ENCODE data around the gene SLC8A1. TPM values are rescaled to one million over a fixed set of nuclear protein-coding genes. Genes with fewer than 3 reads are reported as not detected.

Gene SLC8A1
- total RNA-seq, 1 experiment from 2014 or later = 1.7 TPM

DNA sequence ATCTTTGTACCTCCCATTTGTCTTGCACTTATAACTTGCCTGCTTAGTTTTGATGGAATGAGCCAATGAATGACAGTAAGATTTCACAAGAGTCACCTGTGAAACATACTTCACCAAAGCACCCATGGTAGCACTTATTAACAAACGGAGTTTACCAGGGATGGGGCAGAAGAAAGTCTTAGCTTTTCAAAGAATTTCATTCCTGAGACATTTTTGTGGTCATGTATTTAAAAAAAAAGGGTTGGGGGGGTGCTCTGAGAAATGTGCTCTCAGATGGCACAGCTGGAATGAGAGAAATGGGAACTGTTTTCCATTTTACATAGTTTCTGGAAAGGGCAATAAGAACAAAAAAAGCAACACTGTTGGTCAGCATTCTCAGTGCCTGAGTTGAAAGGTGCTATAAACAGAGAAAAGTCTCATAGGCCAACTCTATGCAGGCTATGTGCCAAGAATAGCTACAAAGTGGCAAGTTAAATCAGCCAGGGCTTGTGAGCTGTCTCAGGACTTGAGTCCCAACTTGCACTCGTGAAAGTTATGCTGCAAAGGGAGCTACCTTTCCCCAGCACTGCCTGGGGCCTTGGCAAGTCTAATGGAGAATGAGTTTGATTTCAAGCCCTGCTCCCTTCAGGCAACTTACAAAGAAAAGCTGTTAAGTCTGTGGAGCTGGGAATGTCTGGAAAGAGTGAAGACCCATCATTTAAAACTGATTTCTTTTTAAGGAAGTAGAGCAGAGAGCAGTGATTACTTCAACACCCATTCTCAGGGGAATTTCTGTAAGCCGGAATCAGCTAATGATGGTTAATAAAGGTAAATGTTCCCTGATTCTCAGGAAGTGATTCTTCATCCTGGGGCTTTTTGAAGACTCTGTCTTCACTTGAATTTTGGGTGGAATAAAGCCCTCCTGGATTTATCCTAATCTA lies 170.6 kb downstream of the SLC8A1 start:
- no peaks in the 10 kb centered on the region for H3K4me1 ChIP-seq (ENCODE audit: insufficient read depth, low read length)
- H3K56ac ChIP-seq (ENCODE audit: insufficient read length, low read depth, low read length) = no peak overlapping the region
- no CpG with 5 or more reads among the region's 3 CpGs for WGBS (ENCODE audit: extremely low coverage, insufficient read length, low lambda C conversion rate)
- no peaks in the 10 kb centered on the region for H3K9me3 ChIP-seq (ENCODE audit: control insufficient read depth, low read depth, low read length)
- H2AK5ac ChIP-seq (ENCODE audit: insufficient read length, low read length) = no peak overlapping the region
- Mint-ChIP-seq H3K27me3 (ENCODE audit: low read depth) (no peaks in the 10 kb centered on the region), H3K9me3 (no peaks in the 10 kb centered on the region), H3K36me3 (ENCODE audit: insufficient read depth in 1 of 3, low read depth in 3 of 3) (no peaks in the 10 kb centered on the region), H3K27ac (peak overlapping the region in 1 of 3 experiments; percentile 16; a peak in 1 of 7 replicates), H3K4me1 (no peaks in the 10 kb centered on the region), H3K4me3 (no peak overlapping the region)
- no peak overlapping the region for H4K8ac ChIP-seq (replicated peaks; ENCODE audit: insufficient read length, low read depth, low read length)
- H2BK120ac ChIP-seq (ENCODE audit: low read depth, low read length, poor library complexity, severe bottlenecking) = no peak overlapping the region
- no peak overlapping the region for H4K5ac ChIP-seq (ENCODE audit: insufficient read length, low read depth, low read length)
- no peak for DNase-seq
- no peak overlapping the region for H2AFZ ChIP-seq (ENCODE audit: low read length)
- no peak overlapping the region for H3K4me2 ChIP-seq (ENCODE audit: insufficient read depth, insufficient read length, low read length)
- TF ChIP-seq, protein P1, sequence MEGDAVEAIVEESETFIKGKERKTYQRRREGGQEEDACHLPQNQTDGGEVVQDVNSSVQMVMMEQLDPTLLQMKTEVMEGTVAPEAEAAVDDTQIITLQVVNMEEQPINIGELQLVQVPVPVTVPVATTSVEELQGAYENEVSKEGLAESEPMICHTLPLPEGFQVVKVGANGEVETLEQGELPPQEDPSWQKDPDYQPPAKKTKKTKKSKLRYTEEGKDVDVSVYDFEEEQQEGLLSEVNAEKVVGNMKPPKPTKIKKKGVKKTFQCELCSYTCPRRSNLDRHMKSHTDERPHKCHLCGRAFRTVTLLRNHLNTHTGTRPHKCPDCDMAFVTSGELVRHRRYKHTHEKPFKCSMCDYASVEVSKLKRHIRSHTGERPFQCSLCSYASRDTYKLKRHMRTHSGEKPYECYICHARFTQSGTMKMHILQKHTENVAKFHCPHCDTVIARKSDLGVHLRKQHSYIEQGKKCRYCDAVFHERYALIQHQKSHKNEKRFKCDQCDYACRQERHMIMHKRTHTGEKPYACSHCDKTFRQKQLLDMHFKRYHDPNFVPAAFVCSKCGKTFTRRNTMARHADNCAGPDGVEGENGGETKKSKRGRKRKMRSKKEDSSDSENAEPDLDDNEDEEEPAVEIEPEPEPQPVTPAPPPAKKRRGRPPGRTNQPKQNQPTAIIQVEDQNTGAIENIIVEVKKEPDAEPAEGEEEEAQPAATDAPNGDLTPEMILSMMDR (conservative IDR thresholded peaks at IDR 0.05) = no peak
- no peak overlapping the region for H2BK15ac ChIP-seq (ENCODE audit: low read depth, low read length)
- H2BK20ac ChIP-seq (ENCODE audit: low read depth, low read length, poor library complexity, severe bottlenecking) = no peak overlapping the region
- no peak overlapping the region for H3T11ph ChIP-seq (ENCODE audit: low read length)
- H3K79me1 ChIP-seq (ENCODE audit: insufficient read depth, low read depth, low read length, poor library complexity, severe bottlenecking) = no peaks in the 10 kb centered on the region
- H3K9ac ChIP-seq (ENCODE audit: extremely low read depth, insufficient read length, low read length) = no peak overlapping the region
- no peak overlapping the region for H3K23ac ChIP-seq (ENCODE audit: insufficient read length, low read depth, low read length)
- H3K27me3 ChIP-seq (ENCODE audit: insufficient read depth, low read length) = no peaks in the 10 kb centered on the region
- H3K23me2 ChIP-seq (ENCODE audit: insufficient read length, low read depth, low read length, poor library complexity, severe bottlenecking) = no peaks in the 10 kb centered on the region
- no peak overlapping the region for H3K4ac ChIP-seq (ENCODE audit: low read depth, low read length)
- no peaks in the 10 kb centered on the region for H3K79me2 ChIP-seq (ENCODE audit: insufficient read depth, low read length)
- H4K91ac ChIP-seq (ENCODE audit: insufficient read length, low read depth, low read length) = no peak overlapping the region
- no peak overlapping the region for H2BK12ac ChIP-seq (ENCODE audit: insufficient read length, low read depth, low read length)
- no peak overlapping the region for H2BK5ac ChIP-seq (ENCODE audit: insufficient read length, low read length)
- H3K18ac ChIP-seq (ENCODE audit: insufficient read length, low read depth, low read length) = no peak overlapping the region
- no peaks in the 10 kb centered on the region for H4K20me1 ChIP-seq (ENCODE audit: control insufficient read depth, insufficient read depth, insufficient read length)
- no peak overlapping the region for H3K27ac ChIP-seq (ENCODE audit: insufficient read length, low read depth, low read length)
- H3K14ac ChIP-seq (ENCODE audit: insufficient read depth, low read length) = no peak overlapping the region

Measured in H9 (cell line).